ENCODE measurements around the gene PID1.
"Not testable (repeated sequence)": the region's sequence is repeated elsewhere in the genome, so short reads cannot be mapped to it uniquely, and the experiment has no call there.

PID1 gene

GRCh38 chr2:229206548-229206947, 64.5 kb downstream of the PID1 start:
- no peak for DNase-seq

DNA sequence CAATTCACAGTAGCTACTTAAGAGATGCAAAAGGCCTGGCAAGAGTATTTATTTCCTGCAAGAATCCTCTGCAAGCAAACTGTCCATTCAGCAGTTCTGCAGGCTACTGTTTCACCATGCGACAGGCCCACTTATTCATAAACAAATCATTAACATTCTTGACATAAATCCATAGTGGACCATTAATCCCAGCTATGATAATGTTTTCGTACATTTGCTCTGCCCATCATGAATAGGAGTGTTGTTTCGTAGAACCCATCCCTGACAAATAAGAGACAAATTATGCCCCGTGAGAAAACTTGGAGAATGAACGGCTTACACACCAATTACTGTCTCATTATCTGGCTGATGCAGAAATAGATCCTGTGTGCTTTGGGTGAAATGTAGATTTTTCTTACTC, 65.4 kb downstream of the PID1 start:
- DNase-seq, result no peak

DNA sequence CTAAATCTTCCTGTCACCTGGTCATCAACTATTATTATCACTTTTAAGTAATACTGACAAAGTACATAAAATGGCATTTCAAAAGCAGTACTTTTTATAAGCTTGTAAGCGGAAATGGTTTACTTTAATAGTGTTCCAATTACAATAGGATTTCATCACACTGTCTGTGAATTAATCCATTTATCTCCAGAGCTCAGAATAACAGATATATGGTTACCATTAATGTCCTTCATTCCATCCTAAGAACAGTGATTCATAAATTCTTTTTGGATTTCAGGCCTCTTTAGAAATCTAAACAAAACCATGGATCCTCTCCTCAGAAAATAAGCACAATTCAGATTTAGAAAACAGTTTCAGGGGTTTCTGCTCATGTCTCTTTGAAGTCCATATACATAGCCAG, 68.4 kb downstream of the PID1 start:
- DNase-seq, result no peak

DNA sequence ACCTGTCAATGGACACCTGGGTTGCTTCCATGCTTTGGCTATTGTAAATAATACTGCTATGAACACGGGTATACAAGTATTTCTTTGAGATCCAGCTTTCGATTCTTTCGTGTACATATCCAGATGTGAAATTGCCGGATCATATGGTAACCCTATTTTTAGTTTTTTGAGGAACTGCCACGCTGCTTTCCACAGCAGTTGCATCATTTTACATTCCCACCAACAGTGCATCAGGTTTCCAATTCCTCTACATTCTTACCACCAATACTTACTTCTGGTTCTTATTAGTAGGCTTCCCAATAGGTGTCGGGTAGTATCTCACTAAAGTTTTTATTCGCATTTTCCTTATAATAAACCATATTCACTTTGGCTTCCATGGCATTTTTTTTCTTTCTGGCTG, 69.6 kb downstream of the PID1 start:
- DNase-seq, result no peak

DNA sequence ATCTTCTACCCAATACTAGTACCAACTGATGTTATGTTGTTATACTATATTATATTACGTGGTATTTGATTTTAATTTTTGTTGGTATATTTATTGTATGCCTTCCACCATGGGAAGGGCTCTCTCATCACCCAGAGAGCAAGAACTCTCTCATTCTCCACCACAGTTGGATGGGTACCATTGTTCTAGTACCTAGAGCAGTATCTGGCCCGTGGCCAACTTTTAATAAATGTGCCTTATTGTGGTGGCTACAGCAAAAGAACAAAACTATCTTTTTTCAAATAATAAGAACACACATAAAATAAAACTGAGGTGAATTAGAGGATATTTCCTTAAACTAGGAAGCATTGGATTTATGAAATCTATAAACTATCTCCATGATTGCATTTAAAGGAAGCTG, 71.8 kb downstream of the PID1 start:
- DNase-seq, result no peak

DNA sequence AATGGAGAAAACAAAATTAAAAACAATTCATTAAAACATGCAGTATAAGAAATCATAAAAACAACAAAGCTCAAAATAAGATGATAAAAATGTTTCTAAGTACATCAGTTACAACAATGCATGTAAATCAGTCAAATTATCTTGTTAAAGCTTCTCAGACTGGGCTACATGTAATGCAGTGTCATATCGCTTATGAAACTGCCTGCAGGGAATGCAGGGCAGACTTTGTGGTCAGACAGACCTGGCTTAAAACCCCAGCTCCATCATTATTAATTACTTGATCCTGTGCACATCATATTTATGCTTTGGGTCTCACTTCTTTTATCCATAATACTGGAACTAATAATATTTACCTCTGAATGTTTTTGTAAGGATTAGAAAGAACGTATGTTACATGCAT, 74.6 kb downstream of the PID1 start:
- no peak for DNase-seq

GRCh38 chr2:229195346-229195947, 75.6 kb downstream of the PID1 start:
- no peak for DNase-seq

- DNase-seq, result no peak
Observed at GRCh38 chr2:229193281-229193680, 77.8 kb downstream of the PID1 start.

DNA sequence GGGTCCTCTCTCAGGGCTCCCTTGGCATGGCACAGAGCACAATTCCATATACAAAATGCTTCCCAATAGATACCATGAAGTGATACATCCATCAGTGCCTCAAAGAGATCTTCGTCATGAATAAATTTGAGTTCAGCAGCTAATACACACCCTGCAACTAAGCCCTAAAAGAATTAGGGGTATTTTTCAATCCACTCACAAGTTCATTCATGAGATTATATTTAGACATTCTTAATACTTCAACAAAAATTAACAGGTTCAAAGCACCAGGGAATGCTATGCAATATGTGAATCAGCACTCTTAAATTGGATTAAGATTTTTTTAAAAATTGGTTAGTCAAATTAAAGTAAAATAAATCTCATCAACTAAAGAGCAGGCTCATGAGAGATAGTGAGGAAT, 79.7 kb downstream of the PID1 start:
- no peak for DNase-seq

DNA sequence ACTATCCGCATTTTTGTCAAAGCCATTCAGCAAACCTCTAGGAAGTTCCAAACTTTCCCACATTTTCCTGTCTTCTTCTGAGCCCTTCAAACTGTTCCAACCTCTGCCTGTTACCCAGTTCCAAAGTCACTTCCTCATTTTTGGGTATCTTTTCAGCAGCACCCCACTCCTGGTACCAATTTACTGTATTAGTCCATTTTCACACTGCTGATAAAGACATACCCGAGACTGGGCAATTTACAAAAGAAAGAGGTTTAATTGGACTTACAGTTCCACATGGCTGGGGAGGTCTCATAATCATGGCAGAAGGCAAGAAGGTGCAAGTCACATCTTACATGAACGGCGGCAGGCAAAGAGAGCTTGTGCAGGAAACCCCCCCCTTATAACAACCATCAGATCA, 84.0 kb downstream of the PID1 start:
- DNase-seq, result not testable (repeated sequence)

DNA sequence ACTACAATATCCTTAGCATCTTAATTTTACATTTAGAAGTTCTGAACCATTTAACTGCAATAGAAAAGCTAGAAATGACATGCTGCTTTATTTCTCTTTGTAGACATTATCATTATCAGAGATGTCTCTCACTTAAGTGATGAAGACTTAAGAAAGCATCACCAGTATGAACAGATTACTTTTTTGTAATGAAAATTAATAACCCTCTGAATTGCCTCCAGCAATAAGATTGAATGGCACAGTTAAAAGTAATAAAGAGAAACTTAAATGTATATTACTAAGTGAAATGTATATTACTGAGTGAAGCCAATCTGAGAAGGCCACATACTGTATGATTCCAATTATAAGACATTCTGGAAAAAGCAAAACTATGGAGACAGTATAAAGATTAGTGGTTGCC, 89.4 kb downstream of the PID1 start:
- no peak for DNase-seq

- no peak for DNase-seq
Observed at GRCh38 chr2:229180658-229181057, 90.4 kb downstream of the PID1 start.

DNA sequence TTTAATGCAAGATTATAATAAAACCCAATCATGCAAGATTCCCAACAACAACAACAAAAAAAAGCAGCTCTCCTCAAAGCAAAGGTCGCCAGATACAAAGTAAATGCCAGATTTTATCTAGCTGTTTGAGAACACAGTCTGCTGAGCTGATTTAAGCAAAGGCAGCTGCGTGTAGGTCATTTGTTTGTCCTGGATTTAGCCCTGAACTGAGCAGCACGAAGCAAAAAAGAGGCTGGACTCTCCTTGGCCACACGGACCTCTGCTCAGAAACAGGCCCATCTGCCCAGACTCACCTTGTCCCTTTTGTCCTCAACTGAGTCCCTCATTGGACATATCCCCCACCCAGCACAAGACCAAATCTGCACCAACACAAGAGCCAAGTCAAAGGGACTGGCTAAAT, 91.5 kb downstream of the PID1 start:
- no peak for DNase-seq

DNA sequence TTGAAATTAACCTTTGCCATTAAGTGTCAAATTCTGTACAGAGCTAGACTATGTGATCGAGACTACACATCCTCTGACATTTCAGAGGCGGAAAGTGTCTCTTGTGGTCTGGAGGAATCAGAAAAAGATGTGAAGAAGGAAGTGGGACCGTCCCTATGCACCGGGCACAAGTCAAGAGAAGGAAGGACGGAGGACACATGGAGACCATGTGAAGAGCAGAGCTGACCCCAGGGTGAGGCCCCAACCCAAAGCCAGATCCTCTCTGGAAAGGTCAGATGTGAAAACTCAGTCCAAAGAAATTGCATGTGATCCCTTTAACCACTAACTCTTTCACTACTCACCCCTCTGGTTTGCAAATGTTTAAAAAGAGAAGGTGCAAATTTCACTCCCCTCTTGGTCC, 92.4 kb downstream of the PID1 start:
- DNase-seq, result no peak

GRCh38 chr2:229178117-229178516, 93.0 kb downstream of the PID1 start:
- DNase-seq, result no peak

- DNase-seq, result no peak
Observed at GRCh38 chr2:229176136-229176535, 95.0 kb downstream of the PID1 start.

GRCh38 chr2:229175497-229175863, 95.6 kb downstream of the PID1 start:
- DNase-seq, result no peak

DNA sequence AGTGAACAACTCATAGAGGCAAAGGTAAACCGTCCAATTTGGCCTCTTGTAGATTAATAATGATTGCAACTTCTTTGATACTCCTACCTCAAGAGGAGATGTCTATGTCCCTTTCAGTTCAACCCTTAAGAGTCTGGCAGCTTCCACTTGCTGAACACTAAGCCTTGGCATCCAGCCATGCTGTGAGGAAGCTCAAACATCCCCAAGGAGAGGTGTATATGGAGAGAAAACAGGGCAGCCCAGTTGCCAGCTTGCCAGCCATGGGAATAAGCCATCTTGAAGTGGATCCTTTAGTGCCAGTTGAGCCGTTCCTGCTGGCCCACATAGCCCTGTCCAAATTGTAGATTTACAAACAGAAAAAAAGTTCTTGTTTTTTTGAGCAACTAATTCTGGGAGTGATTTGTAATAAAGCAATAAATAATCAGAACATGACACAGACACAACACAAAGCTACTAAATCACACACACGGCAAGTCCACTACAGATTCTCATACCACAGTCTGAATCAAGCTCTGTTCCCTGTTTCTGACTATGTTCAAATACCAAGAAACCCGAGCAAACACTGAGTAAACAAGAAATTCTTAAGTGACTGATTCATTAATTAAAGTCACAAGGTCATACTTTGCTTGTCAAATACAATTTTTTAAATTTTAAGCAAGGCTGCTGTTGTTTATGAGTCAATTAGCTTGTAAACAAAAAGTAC, 96.1 kb downstream of the PID1 start:
- no peak for DNase-seq

DNA sequence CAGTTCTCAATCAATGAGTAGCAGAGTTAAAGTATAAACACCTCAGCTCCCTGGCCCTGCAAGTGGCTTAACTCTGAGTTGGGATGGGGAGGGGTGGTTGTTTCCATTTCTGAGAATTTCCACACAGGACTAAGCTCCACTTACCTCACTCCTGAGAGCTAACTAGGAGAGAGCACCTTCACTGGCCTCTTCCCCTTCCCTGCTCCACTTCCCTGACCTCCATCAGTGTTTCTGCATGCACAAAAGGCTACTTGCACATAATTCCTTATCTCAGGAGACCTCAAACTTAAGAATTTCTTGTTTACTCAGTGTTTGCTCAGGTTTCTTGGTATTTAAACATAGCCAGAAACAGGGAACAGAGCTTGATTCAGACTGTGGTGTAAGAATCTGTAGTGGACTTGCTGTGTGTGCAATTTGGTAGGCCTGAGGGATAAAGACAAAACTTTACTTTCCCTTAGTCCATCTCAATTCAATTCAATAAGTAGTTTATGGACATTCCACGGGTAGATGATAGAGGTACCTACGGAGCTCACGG, 97.2 kb downstream of the PID1 start:
- DNase-seq, result no peak

GRCh38 chr2:229170916-229171315, 100.2 kb downstream of the PID1 start:
- DNase-seq, result no peak

- DNase-seq, result no peak
Observed at GRCh38 chr2:229170171-229170570, 100.9 kb downstream of the PID1 start.

DNA sequence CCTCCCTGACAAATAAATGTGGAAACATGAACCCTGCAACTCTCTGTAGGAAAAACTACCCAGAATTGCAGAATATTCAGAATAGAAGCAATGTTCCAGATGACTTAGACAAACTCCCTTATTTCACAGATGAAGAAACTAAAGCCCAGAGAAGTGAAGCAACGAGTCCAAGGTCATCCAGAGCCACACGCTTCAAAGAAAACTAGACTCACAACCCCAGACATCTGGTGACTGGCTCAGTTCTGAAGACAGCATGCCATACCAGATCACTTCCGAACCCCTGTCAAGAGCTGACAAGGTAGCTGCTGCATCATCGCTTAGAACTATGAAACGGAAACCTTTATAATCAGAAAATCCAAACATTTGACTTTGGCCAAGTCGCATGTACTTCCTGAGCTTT, 101.3 kb downstream of the PID1 start:
- no peak for DNase-seq

GRCh38 chr2:229164545-229165249, 106.4 kb downstream of the PID1 start:
- DNase-seq, result no peak

- no peak for DNase-seq
Observed at GRCh38 chr2:229163893-229164292, 107.2 kb downstream of the PID1 start.

Data from NCI-H1694 treated with DMSO at 0.1 percent for 48 hours (cell line).